IMR-90 (cell line): Measurements from ENCODE around the gene SIRT7. TPM values are rescaled to one million over a fixed set of nuclear protein-coding genes. Genes with fewer than 3 reads are reported as not detected.

Source experiments
- ATAC-seq: fragments of 200-7000 bp; cut with Tn5 transposase; 2 replicates; pipeline ENCODE4 v1.9.1; 2020; ENCODE audit warnings: low read depth, mild to moderate bottlenecking, moderate library complexity
- BruUV-seq: library from RNA; stranded (reverse); fragments of 400-500 nt; replicated peaks from 2 replicates; lab custom pipeline; 2021; lab: Mats Ljungman, UMichigan
- CTCF ChIA-PET: fragments of 300-600 bp; formaldehyde crosslinking; extraction: SDS; loops from one replicate; lab custom pipeline; 2021; ENCODE audit warnings: antibody characterized with exemption; lab: Yijun Ruan, JAX
- POLR2A ChIA-PET: fragments of 300-600 bp; sonication (Branson Sonifier 250); formaldehyde crosslinking; loops from one replicate; lab custom pipeline; 2022; ENCODE audit warnings: antibody characterized with exemption; ENCODE audit not compliant: unreplicated experiment; lab: Charles Lee
- DNase-seq: peaks from one replicate; pipeline ENCODE4 v3.0.0; 2013
- H2AFZ ChIP-seq: replicated peaks from 2 replicates; pipeline ENCODE3; 2013; ENCODE audit warnings: low read length, mild to moderate bottlenecking; ENCODE audit not compliant: poor library complexity
- H2AK5ac ChIP-seq: 2 replicates; pipeline ENCODE4 v1.6.1; 2013; ENCODE audit warnings: low read depth, low read length, inconsistent platforms
- H2AK9ac ChIP-seq: replicated peaks from 2 replicates; pipeline ENCODE3; 2013; ENCODE audit warnings: mild to moderate bottlenecking, low read depth, low read length, moderate library complexity; ENCODE audit not compliant: poor library complexity
- H2BK120ac ChIP-seq: 2 replicates; pipeline ENCODE4 v1.6.1; 2013; ENCODE audit warnings: low read depth, low read length, inconsistent platforms
- H2BK15ac ChIP-seq: 3 replicates; pipeline ENCODE4 v1.6.1; 2013; ENCODE audit warnings: low read depth, low read length, inconsistent platforms
- H2BK20ac ChIP-seq: 2 replicates; pipeline ENCODE4 v1.6.1; 2013; ENCODE audit warnings: low read depth, mild to moderate bottlenecking, inconsistent platforms, low read length, moderate library complexity
- H2BK5ac ChIP-seq: 2 replicates; pipeline ENCODE4 v1.6.1; 2013; ENCODE audit warnings: mild to moderate bottlenecking, low read depth, low read length, inconsistent platforms; ENCODE audit not compliant: poor library complexity, severe bottlenecking
- H3K14ac ChIP-seq: replicated peaks from 2 replicates; pipeline ENCODE4 v1.6.1; 2013; ENCODE audit warnings: low read depth, low read length, inconsistent platforms
- H3K18ac ChIP-seq: 2 replicates; pipeline ENCODE4 v1.6.1; 2013; ENCODE audit warnings: low read depth, low read length, control low read depth
- H3K23ac ChIP-seq: 2 replicates; pipeline ENCODE4 v1.6.1; 2013; ENCODE audit warnings: low read depth, low read length, inconsistent platforms
- H3K27ac ChIP-seq: 2 replicates; pipeline ENCODE4 v1.5.1; 2013; ENCODE audit warnings: mild to moderate bottlenecking, control low read depth, low read length; ENCODE audit not compliant: insufficient read depth
- H3K27me3 ChIP-seq: 2 replicates; pipeline ENCODE4 v1.6.1; 2013; ENCODE audit warnings: low read length; ENCODE audit not compliant: control insufficient read depth, insufficient read depth
- H3K36me3 ChIP-seq: 2 replicates; pipeline ENCODE4 v1.6.1; 2013; ENCODE audit warnings: low read length, mixed read lengths; ENCODE audit not compliant: control insufficient read depth, insufficient read depth
- H3K4ac ChIP-seq: 2 replicates; pipeline ENCODE4 v1.6.1; 2013; ENCODE audit warnings: low read depth, low read length, inconsistent platforms
- H3K4me1 ChIP-seq: 2 replicates; pipeline ENCODE4 v1.6.1; 2013; ENCODE audit warnings: low read length, mixed read lengths; ENCODE audit not compliant: control insufficient read depth, insufficient read depth
- H3K4me2 ChIP-seq: 2 replicates; pipeline ENCODE4 v1.6.1; 2013; ENCODE audit warnings: low read depth, mild to moderate bottlenecking, control low read depth, low read length, moderate library complexity
- H3K4me3 ChIP-seq: 2 replicates; pipeline ENCODE4 v1.5.1; 2013; ENCODE audit warnings: low read depth, mild to moderate bottlenecking, control low read depth, low read length, moderate library complexity; ENCODE audit not compliant: insufficient read depth
- H3K56ac ChIP-seq: 2 replicates; pipeline ENCODE4 v1.6.1; 2013; ENCODE audit warnings: low read length, inconsistent platforms; ENCODE audit not compliant: insufficient read depth; ENCODE audit errors: extremely low read depth
- H3K79me1 ChIP-seq, 2 experiments: 2 replicates each; pipeline ENCODE4 v1.6.1; 2013; ENCODE audit warnings: low read length in 2 of 2, inconsistent platforms in 1 of 2, low read depth in 1 of 2
- H3K9ac ChIP-seq: 2 replicates; pipeline ENCODE4 v1.6.1; 2013; ENCODE audit warnings: low read depth, low read length, control low read depth
- H3K9me1 ChIP-seq: 2 replicates; pipeline ENCODE4 v1.6.1; 2013; ENCODE audit warnings: low read length, inconsistent platforms; ENCODE audit not compliant: insufficient read depth
- H3K9me3 ChIP-seq: 2 replicates; pipeline ENCODE4 v1.6.1; 2013; ENCODE audit warnings: low read length; ENCODE audit not compliant: control insufficient read depth, insufficient read depth
- H4K20me1 ChIP-seq: 2 replicates; pipeline ENCODE4 v1.6.1; 2013; ENCODE audit warnings: low read length, inconsistent platforms; ENCODE audit not compliant: insufficient read depth
- H4K5ac ChIP-seq: 2 replicates; pipeline ENCODE4 v1.6.1; 2013; ENCODE audit warnings: mild to moderate bottlenecking, low read depth, low read length, control low read depth
- H4K8ac ChIP-seq, 2 experiments: 2 replicates each; pipeline ENCODE4 v1.6.1; 2013; ENCODE audit warnings: low read depth in 2 of 2, low read length in 2 of 2, control low read depth in 1 of 2, inconsistent platforms in 1 of 2
- H4K91ac ChIP-seq: 2 replicates; pipeline ENCODE4 v1.6.1; 2013; ENCODE audit warnings: low read depth, low read length, inconsistent platforms; ENCODE audit not compliant: insufficient read depth
- BHLHE40 ChIP-seq: fragments of 150-350 bp; IDR thresholded peaks from 2 replicates; pipeline ENCODE4 v1.6.1; 2016; ENCODE audit warnings: mild to moderate bottlenecking, low read depth, low read length
- CEBPB ChIP-seq: IDR thresholded peaks from 2 replicates; pipeline ENCODE4 v1.6.1; 2012; ENCODE audit warnings: low read depth, low read length, improper control_type of control experiment
- CHD1 ChIP-seq: IDR thresholded peaks from 2 replicates; pipeline ENCODE4 v1.6.1; 2012; ENCODE audit warnings: low read depth, low read length, improper control_type of control experiment
- FOS ChIP-seq: fragments of 150-350 bp; IDR thresholded peaks from 2 replicates; pipeline ENCODE4 v1.6.1; 2016; ENCODE audit warnings: low read depth, low read length
- MAFK ChIP-seq: IDR thresholded peaks from 2 replicates; pipeline ENCODE4 v1.6.1; 2012; ENCODE audit warnings: low read depth, low read length, improper control_type of control experiment
- MAZ ChIP-seq: IDR thresholded peaks from 2 replicates; pipeline ENCODE4 v1.6.1; 2012; ENCODE audit warnings: low read depth, mild to moderate bottlenecking, low read length, improper control_type of control experiment, moderate library complexity, borderline replicate concordance
- MXI1 ChIP-seq: IDR thresholded peaks from 2 replicates; pipeline ENCODE4 v1.6.1; 2012; ENCODE audit warnings: low read depth, mild to moderate bottlenecking, low read length, moderate library complexity, borderline replicate concordance
- POLR2A ChIP-seq: IDR thresholded peaks from 2 replicates; pipeline ENCODE4 v1.6.1; 2012; ENCODE audit warnings: mild to moderate bottlenecking, low read depth, low read length
- RAD21 ChIP-seq: IDR thresholded peaks from 2 replicates; pipeline ENCODE4 v1.6.1; 2012; ENCODE audit warnings: low read length, improper control_type of control experiment
- RCOR1 ChIP-seq: IDR thresholded peaks from 2 replicates; pipeline ENCODE4 v1.6.1; 2012; ENCODE audit warnings: mild to moderate bottlenecking, low read length, improper control_type of control experiment; ENCODE audit not compliant: insufficient replicate concordance
- RFX5 ChIP-seq: IDR thresholded peaks from 2 replicates; pipeline ENCODE4 v1.8.0; 2012; ENCODE audit warnings: low read depth, mild to moderate bottlenecking, low read length, moderate library complexity
- SMC3 ChIP-seq: fragments of 150-350 bp; IDR thresholded peaks from 2 replicates; pipeline ENCODE4 v1.6.1; 2016; ENCODE audit warnings: low read depth, mild to moderate bottlenecking, antibody characterized with exemption, low read length, moderate library complexity
- WGBS, 2 experiments: methylation state at CpG; one replicate each; pipeline versions ENCODE4 v1.1.5 to v1.1.7; 2013; ENCODE audit warnings: missing lambda C conversion rate in 2 of 2; ENCODE audit not compliant: insufficient read length in 1 of 2; ENCODE audit errors: extremely low coverage in 2 of 2; 5-methylcytosine and 5-hydroxymethylcytosine counted together
- dilution Hi-C: fragments of 300-500 bp; cut with HindIII; formaldehyde crosslinking; loops from one replicate; pipeline ENCODE4 v1.14.3; 2018; ENCODE audit warnings: low sequenced_read_pairs; ENCODE audit not compliant: unreplicated experiment
- in situ Hi-C: fragments of 300-500 bp; cut with MboI; formaldehyde crosslinking; loops from 3 replicates; pipeline ENCODE4 v1.14.3; 2019; ENCODE audit warnings: low sequenced_read_pairs, inconsistent platforms, mixed read lengths
- intact Hi-C: fragments of 100-400 bp; cut with micrococcal nuclease; formaldehyde crosslinking; loops from 2 replicates; pipeline ENCODE4 v1.10.0; 2022
- polyA plus RNA-seq, 3 experiments: library from polyadenylated mRNA; depleted of rRNA; stranded (reverse); fragments of >200 nt; gene quantifications; 2 replicates each; pipeline ENCODE4 v1.2.3, GENCODE V29; 2012; ENCODE audit warnings: low replicate concordance in 1 of 3
- total RNA-seq: library from RNA; depleted of rRNA; stranded (reverse); fragments of >200 nt; gene quantifications from 2 replicates; pipeline ENCODE4 v1.2.3, GENCODE V29; 2012

The SIRT7 gene
- total and polyA plus RNA-seq, 2 of the 4 experiments (the other 2 are of a cell fraction), result 14.5 to 19.8 TPM

GRCh38 chr17:81922566-81923301, 4.8 kb upstream of the SIRT7 start:
- Histone ChIP-seq H4K91ac (peak overlapping the region; percentile 72; the same call in 1 of the 2 replicates), H3K18ac (no peak overlapping the region; the same call in 1 of the 2 replicates), H3K9ac (no peak overlapping the region), H3K14ac (no peak overlapping the region), H4K20me1 (peaks cover 81% of the 10 kb centered on the region), H3K27ac (peak overlapping the region; percentile 93; the same call in 1 of the 2 replicates), H3K4me2 (peak overlapping the region; percentile 94; the same call in 1 of the 2 replicates), H3K56ac (no peak overlapping the region), H2BK120ac (peak overlapping the region; percentile 3; the same call in 1 of the 2 replicates), H2BK5ac (peak overlapping the region; percentile 83), H3K36me3 (peaks cover 32% of the 10 kb centered on the region), H2AK9ac (peak overlapping the region; percentile 91), H2BK20ac (no peak overlapping the region), H3K4me3 (no peak overlapping the region), H3K9me3 (no peaks in the 10 kb centered on the region), H4K5ac (peak overlapping the region; percentile 25; the same call in 1 of the 2 replicates), H4K8ac (0 out of 4 replicates have a peak overlapping the region, but pooled peaks of 1 of the 2 experiments have one; percentile 19), H3K23ac (no peak overlapping the region), H2AK5ac (peak overlapping the region; percentile 97), H3K9me1 (peaks cover 21% of the 10 kb centered on the region), H2AFZ (peak overlapping the region; percentile 39), H3K27me3 (no peaks in the 10 kb centered on the region), H3K4me1 (peaks cover 34% of the 10 kb centered on the region), H3K79me1 (peaks cover 12 to 71% of the 10 kb centered on the region in 2 experiments; a peak in 3 of 4 replicates), H2BK15ac (no peak overlapping the region), H3K4ac (peak overlapping the region; percentile 96; the same call in 1 of the 2 replicates)
- intact Hi-C loops (no loop called here), in situ Hi-C loops (no loop called here), dilution Hi-C loops (no loop called here)
- CTCF ChIA-PET, result no interaction called here
- TF ChIP-seq CHD1 (no peak), RAD21 (no peak), SMC3 (no peak), MXI1 (no peak), POLR2A (no peak), RFX5 (no peak), FOS (no peak), MAFK (no peak), MAZ (no peak), CEBPB (no peak), RCOR1 (no peak), BHLHE40 (no peak)
- no TSS peak for BruUV-seq
- DNase-seq (no peak), ATAC-seq (no peak)
- WGBS, 2 experiments, result 96% methylated on average over 36 of the region's 58 CpGs; no CpG with 5 or more reads in 1 of the 2 experiments
- POLR2A ChIA-PET, result no interaction called here
